ENCODE data around the gene RAB25. TPM values are rescaled to one million over a fixed set of nuclear protein-coding genes. Genes with fewer than 3 reads are reported as not detected.
"Not testable (repeated sequence)": the region's sequence is repeated elsewhere in the genome, so short reads cannot be mapped to it uniquely, and the experiment has no call there.

RAB25 gene
- polyA plus RNA-seq, 1 donor from 2014 or later = 1.3 TPM

- no peak for TF ChIP-seq SMC3 (conservative IDR thresholded peaks at IDR 0.05; ENCODE audit: poor library complexity)
- TF ChIP-seq RAD21 (conservative IDR thresholded peaks at IDR 0.05) = no peak
These were observed 54.1 kb downstream of the RAB25 start (continued) for GRCh38 chr1:156114919-156115513.

GRCh38 chr1:156115514-156116374 is 54.8 kb downstream of the RAB25 start:
- no peak overlapping the region for H2AFZ ChIP-seq (ENCODE audit: low read depth, low read length)
- no peak overlapping the region for H3K9ac ChIP-seq (ENCODE audit: low read length)
- H3K79me2 ChIP-seq (replicated peaks; ENCODE audit: insufficient read depth, low read length) = peaks cover 6% of the 10 kb centered on the region
- no peaks in the 10 kb centered on the region for H3K36me3 ChIP-seq (ENCODE audit: insufficient read depth, low read length)
- H4K20me1 ChIP-seq (ENCODE audit: insufficient read depth) = peaks cover 19% of the 10 kb centered on the region
- H3K4me3 ChIP-seq (ENCODE audit: low read length) = peak overlapping the region; percentile 65
- H3K27ac ChIP-seq (ENCODE audit: low read length) = no peak overlapping the region
- H3K27me3 ChIP-seq (ENCODE audit: insufficient read depth, low read depth, low read length) = no peaks in the 10 kb centered on the region
- no peak overlapping the region for H3K4me2 ChIP-seq (ENCODE audit: low read length)
- H3K9me2 ChIP-seq (ENCODE audit: insufficient read depth, low read length) = no peaks in the 10 kb centered on the region
- no peaks in the 10 kb centered on the region for H3F3A ChIP-seq (ENCODE audit: insufficient read depth, low read length, poor library complexity, severe bottlenecking)
- no peak for TF ChIP-seq SMC3 (conservative IDR thresholded peaks at IDR 0.05; ENCODE audit: poor library complexity)
- TF ChIP-seq, protein P1, sequence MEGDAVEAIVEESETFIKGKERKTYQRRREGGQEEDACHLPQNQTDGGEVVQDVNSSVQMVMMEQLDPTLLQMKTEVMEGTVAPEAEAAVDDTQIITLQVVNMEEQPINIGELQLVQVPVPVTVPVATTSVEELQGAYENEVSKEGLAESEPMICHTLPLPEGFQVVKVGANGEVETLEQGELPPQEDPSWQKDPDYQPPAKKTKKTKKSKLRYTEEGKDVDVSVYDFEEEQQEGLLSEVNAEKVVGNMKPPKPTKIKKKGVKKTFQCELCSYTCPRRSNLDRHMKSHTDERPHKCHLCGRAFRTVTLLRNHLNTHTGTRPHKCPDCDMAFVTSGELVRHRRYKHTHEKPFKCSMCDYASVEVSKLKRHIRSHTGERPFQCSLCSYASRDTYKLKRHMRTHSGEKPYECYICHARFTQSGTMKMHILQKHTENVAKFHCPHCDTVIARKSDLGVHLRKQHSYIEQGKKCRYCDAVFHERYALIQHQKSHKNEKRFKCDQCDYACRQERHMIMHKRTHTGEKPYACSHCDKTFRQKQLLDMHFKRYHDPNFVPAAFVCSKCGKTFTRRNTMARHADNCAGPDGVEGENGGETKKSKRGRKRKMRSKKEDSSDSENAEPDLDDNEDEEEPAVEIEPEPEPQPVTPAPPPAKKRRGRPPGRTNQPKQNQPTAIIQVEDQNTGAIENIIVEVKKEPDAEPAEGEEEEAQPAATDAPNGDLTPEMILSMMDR (IDR thresholded peaks at IDR 0.05; ENCODE audit: poor library complexity, severe bottlenecking) = no peak
- no peak for TF ChIP-seq EP300 (conservative IDR thresholded peaks at IDR 0.05; ENCODE audit: poor library complexity, severe bottlenecking)
- no peak for TF ChIP-seq MXI1 (conservative IDR thresholded peaks at IDR 0.05; ENCODE audit: poor library complexity, severe bottlenecking)
- TF ChIP-seq, protein P2, sequence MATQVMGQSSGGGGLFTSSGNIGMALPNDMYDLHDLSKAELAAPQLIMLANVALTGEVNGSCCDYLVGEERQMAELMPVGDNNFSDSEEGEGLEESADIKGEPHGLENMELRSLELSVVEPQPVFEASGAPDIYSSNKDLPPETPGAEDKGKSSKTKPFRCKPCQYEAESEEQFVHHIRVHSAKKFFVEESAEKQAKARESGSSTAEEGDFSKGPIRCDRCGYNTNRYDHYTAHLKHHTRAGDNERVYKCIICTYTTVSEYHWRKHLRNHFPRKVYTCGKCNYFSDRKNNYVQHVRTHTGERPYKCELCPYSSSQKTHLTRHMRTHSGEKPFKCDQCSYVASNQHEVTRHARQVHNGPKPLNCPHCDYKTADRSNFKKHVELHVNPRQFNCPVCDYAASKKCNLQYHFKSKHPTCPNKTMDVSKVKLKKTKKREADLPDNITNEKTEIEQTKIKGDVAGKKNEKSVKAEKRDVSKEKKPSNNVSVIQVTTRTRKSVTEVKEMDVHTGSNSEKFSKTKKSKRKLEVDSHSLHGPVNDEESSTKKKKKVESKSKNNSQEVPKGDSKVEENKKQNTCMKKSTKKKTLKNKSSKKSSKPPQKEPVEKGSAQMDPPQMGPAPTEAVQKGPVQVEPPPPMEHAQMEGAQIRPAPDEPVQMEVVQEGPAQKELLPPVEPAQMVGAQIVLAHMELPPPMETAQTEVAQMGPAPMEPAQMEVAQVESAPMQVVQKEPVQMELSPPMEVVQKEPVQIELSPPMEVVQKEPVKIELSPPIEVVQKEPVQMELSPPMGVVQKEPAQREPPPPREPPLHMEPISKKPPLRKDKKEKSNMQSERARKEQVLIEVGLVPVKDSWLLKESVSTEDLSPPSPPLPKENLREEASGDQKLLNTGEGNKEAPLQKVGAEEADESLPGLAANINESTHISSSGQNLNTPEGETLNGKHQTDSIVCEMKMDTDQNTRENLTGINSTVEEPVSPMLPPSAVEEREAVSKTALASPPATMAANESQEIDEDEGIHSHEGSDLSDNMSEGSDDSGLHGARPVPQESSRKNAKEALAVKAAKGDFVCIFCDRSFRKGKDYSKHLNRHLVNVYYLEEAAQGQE (IDR thresholded peaks at IDR 0.05; ENCODE audit: borderline replicate concordance) = no peak
- no peak for TF ChIP-seq EZH2 (IDR thresholded peaks at IDR 0.05; ENCODE audit: borderline replicate concordance, insufficient read depth, low read length, poor library complexity, severe bottlenecking)
- no peak for TF ChIP-seq POLR2AphosphoS5 (IDR thresholded peaks at IDR 0.05)
- TF ChIP-seq RAD21 (conservative IDR thresholded peaks at IDR 0.05) = no peak
- TF ChIP-seq TAF1 (IDR thresholded peaks at IDR 0.05; ENCODE audit: low read depth) = no peak
- H3K9me3 ChIP-seq (ENCODE audit: low read length) = no peaks in the 10 kb centered on the region

DNA sequence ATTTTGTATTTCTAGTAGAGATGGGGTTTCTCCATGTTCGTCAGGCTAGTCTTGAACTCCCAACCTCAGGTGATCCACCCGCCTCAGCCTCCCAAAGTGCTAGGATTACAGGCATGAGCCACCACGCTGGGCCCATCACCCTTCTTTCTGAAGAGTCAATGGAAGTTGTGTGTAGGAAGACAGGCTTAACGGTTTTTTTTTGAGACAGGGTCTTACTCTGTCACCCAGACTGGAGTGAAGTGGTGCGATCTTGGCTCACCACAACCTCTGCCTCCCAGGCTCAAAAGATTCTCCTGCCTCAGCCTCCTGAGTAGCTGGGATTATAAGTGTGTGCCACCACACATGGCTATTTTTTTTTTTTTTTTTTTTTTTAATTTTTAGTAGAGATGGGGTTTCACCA is 55.8 kb downstream of the RAB25 start:
- not testable (repeated sequence) for H3K4me3 ChIP-seq (ENCODE audit: low read length); H3K9me3 ChIP-seq (ENCODE audit: low read length); H3K4me2 ChIP-seq (ENCODE audit: low read length); H3K9ac ChIP-seq (ENCODE audit: low read length); H3K9me2 ChIP-seq (ENCODE audit: insufficient read depth, low read length); H3K27ac ChIP-seq (ENCODE audit: low read length); H3K79me2 ChIP-seq (replicated peaks; ENCODE audit: insufficient read depth, low read length); H3F3A ChIP-seq (ENCODE audit: insufficient read depth, low read length, poor library complexity, severe bottlenecking); H2AFZ ChIP-seq (ENCODE audit: low read depth, low read length); H3K27me3 ChIP-seq (ENCODE audit: insufficient read depth, low read depth, low read length); H3K36me3 ChIP-seq (ENCODE audit: insufficient read depth, low read length)
- peaks cover 19% of the 10 kb centered on the region for H4K20me1 ChIP-seq (ENCODE audit: insufficient read depth)
